Endometrial microvascular endothelial cells (primary cell): ENCODE measurements around the gene TK2. TPM values are rescaled to one million over a fixed set of nuclear protein-coding genes. Genes with fewer than 3 reads are reported as not detected.
"Not testable (repeated sequence)": the region's sequence is repeated elsewhere in the genome, so short reads cannot be mapped to it uniquely, and the experiment has no call there.

Experiments used
- in situ Hi-C: cut with HindIII; loops from 2 replicates; pipeline ENCODE4 v1.10.0; 2017; ENCODE audit warnings: low sequenced_read_pairs, low pct_unique_long_range_greater_than_20kb; ENCODE audit errors: inconsistent ontology term
- total RNA-seq: library from RNA; depleted of rRNA; stranded (reverse); fragments of >200 nt; gene quantifications from one replicate; pipeline ENCODE4 v1.2.3, GENCODE V29; 2015; ENCODE audit errors: inconsistent ontology term

Gene TK2
- total RNA-seq, 1 donor from 2014 or later, result 24.9 TPM

DNA sequence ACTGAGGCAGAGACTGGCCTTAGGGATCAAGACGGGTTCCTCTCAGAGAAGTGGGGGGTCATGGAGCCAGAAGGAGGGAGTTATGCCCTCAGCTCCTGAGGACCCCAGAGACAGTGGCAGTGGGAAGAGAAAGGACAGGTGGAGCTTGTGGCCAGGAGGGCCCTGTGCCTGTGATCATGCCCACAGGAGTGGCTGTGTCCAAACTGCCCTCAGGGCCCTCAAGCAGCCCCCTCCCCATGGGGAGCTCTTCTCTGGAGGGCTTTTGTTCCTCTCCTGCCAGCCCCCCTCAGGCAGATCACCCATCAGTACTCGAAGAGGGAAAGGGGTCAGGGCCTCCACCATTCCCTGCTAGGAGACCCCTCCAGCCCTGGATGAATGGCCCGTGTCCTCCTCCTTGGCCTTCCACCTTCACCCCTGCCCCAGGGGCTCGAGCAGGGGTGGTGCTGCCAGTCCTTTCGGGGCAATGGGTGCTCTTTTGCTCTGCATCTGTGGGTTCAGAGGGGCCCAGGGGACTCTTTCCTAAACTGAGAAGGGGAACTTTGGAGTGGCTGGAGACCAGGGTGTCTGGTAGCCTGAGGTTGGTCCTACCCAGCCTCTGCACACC, 70.2 kb downstream of the TK2 start:
- in situ Hi-C loops, result no loop called here

DNA sequence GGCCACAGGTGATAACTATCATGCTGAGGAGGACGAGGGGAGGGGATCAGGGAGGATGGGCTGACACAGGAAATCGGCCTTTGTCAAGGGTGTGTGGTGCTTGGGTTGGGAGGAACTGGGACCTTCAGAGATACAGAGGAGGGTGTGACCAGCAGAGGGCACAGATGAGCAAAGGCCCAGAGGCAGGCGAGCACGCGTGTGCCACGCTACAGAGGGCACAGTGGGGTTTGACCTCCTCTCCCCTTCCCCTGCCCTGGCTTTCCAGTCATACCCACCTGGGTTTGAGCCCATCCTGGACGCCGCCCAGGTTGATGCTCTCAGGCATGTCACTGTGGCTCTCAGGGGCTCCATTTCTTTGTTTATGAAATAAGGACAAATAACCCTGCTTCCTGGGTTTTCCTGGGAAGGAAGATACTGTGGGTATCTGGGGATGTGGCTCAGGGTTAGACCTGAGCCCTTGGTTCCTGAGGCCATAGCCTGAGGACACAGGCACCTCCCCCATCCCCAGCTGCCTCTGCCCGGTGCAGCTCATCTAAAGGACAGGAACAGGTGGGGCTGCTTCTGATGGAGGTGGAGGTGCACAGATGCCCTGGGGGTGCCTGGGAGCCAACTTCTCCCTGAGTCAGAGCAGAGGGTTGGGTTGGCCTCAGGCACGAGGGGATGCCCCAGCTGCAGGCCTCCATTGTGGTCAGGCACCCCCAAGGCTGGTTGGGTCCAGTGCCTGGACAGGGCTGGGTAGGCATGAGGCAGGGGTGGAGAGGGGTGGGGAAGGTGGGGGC, 71.0 kb downstream of the TK2 start:
- in situ Hi-C loops, result no loop called here

DNA sequence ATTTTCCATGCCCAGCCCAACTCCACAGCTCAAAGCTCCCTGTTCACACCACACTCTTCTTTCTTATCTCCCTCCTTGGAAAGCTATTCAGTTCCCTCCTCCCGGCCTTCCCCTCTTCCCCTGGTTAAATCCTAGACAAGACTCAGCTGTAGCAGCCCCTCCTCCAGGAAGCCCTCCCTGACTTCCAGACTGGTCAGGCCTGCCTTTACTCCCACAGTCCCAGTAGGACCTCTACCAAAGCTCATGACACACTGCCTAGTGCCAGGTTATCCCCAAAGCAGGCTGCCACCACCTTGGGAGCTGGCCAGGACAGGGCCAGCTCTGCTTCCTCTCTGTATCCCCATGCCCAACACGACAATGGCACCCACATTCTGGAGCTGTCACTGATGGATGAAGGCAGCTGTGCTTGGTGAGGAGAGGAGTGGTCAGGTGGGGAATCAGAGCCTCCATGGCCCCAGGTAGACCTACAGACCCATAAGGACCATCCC, 72.8 kb downstream of the TK2 start:
- in situ Hi-C loops, result no loop called here

DNA sequence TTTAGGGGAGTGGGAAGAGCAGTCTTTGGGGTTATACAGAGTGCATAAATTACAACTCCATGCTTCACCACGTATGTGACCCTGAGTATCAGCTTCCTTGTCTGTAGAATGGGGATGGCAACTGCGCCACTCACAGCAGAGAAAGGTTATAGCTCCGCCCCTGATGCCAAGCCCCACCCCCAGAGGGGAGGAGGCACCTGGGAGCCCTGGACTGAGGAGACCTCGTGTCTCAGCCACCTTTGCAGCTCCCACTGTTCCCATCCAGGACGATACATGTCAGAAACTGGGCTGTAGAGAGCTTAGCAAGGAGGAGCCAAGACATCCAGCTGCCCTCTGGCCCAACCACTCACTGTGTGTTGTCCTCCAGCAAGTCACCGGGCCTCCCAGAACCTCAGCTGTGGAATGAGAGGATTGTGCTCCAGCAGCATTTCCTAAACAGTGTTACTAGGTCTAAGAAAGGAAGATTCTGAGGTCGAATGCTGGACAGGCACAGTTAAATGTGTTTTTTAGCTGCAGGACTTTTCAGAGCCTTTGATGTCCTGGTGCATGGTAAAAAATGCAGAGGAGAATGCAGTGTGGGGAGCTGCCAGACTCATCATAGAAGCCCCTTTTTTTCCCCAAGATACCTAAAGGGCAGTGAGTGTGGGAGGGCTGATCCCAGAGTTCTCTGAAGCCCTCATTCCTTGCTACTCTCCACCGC, 73.4 kb downstream of the TK2 start:
- in situ Hi-C loops, result no loop called here

DNA sequence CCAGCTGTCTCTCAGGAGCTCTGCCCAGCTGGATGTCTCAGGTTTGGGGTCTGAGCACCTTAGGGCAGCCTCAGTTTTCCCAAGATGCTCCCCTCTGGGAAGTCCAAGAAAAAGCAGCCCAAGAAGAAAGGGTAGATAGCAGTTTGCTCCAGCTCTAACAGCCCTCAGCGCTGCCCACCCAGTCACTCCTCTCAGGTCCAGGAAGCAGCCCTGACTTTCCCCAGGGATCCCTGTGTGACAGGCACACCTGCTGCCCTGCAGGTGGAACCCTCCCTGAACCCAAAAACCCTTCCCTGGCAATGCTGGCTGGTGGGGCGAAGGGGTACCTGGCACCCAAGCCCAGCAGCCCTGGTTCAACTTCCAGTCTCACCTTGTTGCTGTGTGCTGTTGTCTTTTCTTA, 74.7 kb downstream of the TK2 start:
- in situ Hi-C loops, result no loop called here

DNA sequence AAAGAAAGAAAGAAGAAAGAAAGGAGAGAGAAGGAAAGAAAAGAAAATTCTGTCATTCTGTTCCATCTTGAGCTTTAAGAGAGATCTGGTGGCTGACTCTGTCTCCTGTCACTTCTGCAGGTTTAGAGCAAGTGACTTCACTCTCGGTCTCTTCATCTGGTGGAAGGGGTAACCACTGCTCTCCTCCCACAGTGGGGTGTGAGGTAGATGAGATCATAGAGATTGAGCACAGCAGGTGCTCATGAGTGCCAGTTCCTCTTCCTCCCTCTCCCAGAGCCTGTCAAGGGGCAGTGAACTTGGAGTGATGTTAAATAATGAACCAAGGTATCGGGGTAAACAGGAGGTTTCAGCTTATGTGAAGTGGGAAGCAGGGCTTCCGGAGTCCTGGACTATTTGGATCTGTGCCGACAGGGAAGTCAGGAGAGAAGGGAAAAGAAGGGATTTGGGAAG, 75.1 kb downstream of the TK2 start:
- in situ Hi-C loops, result no loop called here

DNA sequence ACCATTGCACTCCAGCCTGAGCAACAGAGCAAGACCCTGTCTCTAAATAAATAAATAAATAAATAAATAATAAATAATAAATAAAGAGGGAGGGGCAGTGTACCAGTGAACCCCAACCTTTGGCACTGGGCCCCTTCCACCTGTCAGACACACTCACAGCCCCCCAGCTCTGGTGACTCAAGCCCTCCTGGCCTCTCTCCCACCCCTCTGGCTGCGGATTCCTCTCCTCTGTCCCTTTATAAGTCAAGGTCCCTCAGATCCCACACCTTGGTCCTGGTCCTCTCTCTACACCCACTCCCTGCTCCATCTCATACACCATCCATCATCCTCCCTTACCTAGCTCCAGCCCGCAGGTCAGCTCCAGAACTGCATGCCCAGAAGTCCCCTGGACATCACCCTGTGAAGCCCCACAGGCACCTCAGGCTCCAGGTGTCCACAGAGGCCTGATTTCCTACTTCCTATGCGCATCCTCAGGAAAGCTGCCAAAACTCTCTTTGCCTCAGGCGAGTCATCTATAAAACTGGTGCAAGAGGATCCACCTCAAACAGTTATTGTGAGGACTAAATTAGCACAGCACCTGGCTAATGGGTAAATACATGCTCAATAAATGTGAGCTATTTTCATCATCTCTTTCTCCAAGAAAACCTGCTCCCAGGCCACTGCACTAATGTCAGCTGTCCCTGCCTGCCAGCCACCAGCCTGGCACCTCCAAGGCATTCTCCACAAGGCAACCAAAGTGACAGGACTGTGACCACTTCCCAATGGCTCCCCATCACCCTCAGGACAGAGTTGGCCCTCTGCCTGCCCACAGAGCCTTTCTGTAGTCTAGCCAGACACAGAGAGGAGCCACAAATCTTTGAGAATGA, 76.0 kb downstream of the TK2 start:
- in situ Hi-C loops, result no loop called here

DNA sequence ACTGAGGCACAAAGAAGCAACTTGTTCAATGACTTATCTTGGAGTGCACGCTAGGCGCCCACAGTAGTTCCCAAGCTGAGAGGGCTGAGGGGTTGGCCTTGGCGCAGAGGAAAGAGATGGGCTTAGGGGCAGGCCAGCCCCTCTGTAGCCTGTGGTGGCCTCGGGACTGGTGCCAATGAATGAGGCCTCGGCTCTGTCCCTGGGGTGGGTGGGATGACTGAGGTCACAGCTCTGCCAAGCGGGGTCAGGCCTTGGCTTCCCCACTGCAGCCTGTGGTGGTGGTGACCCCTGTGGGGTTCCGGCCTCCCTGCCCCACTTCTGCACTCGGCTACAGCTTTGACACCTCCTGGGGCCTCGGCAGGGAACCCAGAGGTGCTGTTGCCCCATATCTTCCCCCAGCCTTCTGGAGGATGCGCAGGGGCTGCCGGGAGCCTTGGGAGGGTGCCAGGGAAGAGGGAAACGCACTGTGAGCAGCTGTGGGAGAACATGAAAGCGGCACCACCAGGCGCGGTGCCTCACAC, 76.8 kb downstream of the TK2 start:
- in situ Hi-C loops, result no loop called here

DNA sequence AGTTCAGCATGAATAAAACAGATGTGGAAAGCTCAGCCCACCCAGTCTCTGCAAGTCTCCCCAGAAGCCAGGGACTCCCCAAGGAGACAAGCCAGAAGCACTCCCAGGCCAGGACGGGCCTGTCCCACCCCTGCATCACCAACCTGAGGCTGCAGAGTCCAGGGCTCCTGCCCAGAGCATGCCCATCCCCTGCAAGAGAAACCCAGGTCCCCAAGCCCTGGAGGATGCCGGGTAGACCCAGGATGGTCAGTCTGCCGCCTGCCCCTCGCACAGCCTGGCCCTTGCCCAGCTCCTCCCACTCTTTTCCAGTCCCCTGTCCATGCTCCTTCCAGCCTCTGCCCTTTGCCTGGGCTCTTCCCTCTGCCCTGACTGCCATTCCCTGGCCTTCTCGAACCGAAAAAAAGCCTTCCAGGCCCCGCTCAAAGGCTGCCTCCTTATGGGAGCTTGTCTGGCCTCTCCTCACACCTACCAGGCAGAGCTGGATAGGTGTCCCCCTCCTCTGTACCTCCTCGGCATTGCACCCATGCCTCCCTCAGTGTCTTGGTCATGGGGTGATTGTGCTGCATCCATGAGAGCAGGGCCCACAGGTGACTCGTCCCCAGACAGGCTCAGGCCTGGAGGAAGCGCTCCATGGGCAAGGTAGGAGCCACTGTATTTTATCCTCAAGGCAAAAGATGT, 78.1 kb downstream of the TK2 start:
- in situ Hi-C loops, result no loop called here

DNA sequence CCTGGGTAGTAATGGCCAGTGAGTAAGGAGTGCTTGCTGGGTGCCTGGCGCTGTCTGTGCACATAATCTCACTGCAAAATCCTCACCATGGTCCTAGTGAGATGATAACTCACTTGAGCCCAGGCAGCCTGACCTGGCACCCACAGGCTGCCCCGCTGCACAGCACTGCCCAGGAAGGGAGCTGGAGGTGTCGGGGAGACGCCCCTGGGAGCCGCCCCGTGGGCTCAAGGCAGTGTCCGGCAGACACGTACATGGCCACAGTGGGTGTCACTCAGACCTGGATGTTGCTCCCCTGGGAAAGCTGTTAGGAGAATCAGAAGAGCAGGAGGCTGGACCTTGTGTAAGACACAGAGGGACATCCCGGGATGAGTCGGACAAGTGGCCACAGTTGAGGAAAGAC, 78.7 kb downstream of the TK2 start:
- in situ Hi-C loops, result no loop called here

DNA sequence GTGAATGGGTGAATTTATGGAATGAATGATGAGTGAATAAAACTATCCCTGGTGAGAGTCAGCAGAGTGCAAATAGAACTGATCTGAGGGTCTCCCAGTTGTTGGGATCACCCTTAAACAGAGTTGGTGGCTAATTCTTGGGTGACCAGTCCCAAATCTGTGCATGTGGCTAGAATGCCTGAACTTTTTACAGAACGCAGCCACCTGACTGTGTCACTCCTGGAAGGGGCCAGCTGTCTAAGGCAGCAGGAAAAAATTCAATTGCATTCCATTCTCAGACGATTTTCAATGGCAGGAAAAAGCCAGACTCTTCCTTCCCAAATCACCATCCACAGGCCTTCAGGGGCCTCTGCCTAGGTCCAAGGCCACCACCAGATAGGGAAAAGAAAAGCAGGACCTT, 79.4 kb downstream of the TK2 start:
- in situ Hi-C loops, result no loop called here

DNA sequence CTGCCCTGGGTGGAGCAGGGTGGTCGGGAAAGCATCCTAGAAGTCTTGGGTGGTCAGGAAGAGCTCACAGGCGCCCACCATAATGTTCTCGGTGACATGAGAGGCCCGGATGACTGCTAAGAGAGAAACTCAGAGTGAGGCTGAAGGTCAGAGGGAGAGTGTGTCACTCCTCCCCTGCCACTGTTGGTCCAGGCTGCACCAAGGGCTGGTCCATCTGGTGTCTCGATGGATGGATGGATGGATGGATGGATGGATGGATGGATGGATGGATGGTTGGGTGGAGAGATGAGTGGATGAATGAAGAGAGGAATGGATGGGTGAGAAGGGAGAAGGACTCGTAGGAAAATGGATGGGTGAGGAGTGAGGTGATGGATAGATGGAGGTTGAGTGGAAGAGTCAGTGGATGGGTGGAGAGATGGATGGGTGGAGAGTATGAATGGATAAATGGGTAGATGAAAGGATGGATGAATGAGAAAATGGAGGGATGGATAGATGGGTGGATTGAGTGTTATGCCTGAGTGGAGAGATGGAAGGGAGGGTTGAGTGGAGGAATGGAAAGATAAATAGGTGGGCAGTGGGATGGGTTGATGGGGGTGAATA, 79.9 kb downstream of the TK2 start:
- in situ Hi-C loops, result no loop called here

DNA sequence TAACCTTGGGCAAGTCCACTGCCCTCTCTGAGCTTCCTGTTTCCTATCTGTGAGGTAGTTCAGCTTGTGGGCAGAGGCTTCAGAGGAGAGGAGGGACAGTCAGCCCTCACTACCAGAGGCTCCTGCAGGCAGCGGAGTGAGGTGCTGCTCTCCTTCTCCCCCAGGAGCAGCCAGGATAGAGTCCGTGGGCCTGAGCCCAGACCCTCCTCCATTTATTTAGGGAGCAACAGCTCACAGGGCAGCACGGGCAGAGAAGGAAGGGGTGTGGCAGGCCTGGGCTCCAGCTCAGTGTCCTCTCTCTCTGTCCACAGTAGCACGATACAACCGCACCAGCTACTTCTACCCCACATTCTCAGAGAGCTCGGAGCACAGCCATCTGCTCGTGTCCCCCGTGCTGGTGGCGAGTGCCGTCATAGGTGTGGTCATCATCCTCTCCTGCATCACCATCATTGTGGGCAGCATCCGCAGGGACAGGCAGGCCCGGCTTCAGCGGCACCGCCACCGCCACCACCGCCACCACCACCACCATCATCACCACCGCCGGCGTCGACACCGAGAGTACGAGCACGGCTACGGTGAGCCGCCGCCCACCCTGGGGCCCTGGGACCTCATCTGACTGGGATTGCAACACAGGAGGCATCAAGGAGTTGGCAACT, 80.5 kb downstream of the TK2 start:
- in situ Hi-C loops, result no loop called here

DNA sequence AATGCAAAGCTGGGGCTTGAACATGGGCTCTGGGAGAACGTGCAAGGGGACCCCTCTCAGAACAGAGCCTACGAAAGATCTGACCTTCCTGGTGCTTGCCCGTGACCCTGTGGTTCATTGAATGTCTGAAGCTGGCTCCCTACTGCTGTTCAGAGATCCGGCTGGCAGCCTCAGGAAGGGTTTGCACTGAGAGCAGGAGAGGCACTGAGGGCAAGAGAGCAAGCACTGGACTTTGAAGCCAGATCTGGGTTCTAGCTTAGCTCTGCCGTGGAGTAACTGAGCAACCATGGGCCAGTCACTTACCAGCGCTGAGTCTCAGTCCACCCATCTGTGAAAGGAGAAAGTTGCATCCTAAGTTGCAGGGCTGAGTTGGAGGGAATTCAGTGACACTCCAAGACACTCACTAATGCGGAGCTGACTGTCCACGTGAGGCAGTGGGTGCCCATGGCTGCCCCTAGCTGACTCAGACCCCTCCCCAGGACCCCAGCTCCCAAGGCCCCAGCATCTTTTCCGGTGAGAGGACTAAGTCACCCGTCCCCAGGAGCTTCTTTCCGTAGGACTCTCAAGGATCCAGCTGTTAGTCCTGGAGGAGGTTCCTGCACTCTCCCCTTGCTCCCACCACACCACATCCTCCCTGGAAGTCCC, 81.5 kb downstream of the TK2 start:
- in situ Hi-C loops, result no loop called here

DNA sequence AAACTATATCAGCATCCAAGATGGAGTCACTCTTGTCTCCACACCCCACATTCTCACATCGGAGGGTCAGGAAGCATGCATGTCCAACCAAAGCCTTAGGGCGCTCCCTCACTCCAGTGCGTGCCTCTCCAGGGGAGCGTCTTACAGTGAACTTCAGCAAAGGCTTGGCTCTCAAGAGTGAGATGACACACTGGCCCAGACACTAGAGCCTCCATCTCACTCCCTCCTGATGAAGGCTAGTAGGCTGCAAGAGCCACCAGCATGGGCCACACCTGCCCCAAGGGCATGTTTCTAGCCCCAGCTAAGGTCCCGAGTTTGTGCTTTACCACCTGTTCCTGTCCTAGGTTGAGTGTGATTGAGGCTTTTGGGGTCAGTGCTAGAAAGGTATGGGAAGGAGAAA, 82.3 kb downstream of the TK2 start:
- in situ Hi-C loops, result no loop called here

DNA sequence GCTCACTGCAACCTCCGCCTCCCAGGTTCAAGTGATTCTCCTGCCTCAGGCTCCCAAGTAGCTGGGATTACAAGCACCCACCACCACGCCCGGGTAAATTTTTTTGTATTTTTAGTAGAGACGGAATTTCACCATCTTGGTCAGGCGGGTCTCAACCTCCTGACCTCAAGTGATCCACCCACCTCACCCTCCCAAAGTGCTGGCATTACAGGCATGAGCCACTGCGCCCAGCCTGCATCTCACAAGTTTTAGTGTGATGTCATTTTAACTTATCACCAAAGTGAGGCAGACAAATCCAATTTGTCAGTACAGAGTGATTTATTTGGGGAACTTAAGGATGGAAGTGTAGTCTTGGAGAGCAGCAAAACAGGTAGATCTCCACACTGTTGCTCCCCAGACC, 83.3 kb downstream of the TK2 start:
- in situ Hi-C loops, result not testable (repeated sequence)

DNA sequence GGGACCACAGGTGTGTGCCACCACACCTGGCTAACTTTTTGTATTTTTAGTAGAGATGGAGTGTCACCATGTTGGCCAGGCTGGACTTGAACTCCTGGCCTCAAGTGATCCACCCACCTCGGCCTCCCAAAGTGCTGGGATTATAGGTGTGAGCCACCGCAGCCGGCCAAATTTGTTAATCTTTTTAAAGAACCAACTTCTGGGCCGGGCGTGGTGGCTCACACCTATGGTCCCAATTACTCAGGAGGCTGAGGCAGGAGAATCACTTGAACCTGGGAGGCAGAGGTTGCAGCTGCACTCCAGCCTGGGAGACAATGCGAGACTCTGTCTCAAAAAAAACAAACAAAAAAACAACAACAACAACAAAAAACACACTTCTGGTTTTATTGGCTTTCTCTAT, 84.0 kb downstream of the TK2 start:
- in situ Hi-C loops, result not testable (repeated sequence)
